Measurements from ENCODE around the gene MRPS34. TPM values are rescaled to one million over a fixed set of nuclear protein-coding genes. Genes with fewer than 3 reads are reported as not detected.

The MRPS34 gene
- total RNA-seq, 4 donors from 2014 or later, result 102 to 253 (median 121) TPM

- in situ Hi-C loops (cut with MboI; ENCODE audit: low pct_ligation_motif_present in 1 of 4, low pct_unique_long_range_greater_than_20kb in 1 of 4, low sequenced_read_pairs in 3 of 4) (no loop called here), intact Hi-C loops (cut with DNase I; ENCODE audit: low total_unique reads) (no loop called here)
- peaks cover 0 to 9% (median 6%) of the 10 kb centered on the region in 4 donors for H3K4me1 ChIP-seq
- no peak overlapping the region for H3K4me3 ChIP-seq
- WGBS, 2 donors (ENCODE audit: low coverage in 1 of 2), result 81% methylated on average over 24 of the region's 32 CpGs; no CpG with 5 or more reads in 1 of the 2 donors
- no peak overlapping the region for H3K27ac ChIP-seq
- H3K9me3 ChIP-seq, result peaks cover 0 to 6% of the 10 kb centered on the region in 2 donors
- TF ChIP-seq POLR2AphosphoS5 (IDR thresholded peaks at IDR 0.05) (no peak), EP300 (IDR thresholded peaks at IDR 0.05; ENCODE audit: low read depth) (no peak), CTCF (IDR thresholded peaks at IDR 0.05) (no peak), POLR2A (IDR thresholded peaks at IDR 0.05) (no peak)
- no peaks in the 10 kb centered on the region for H3K36me3 ChIP-seq
- H3K27me3 ChIP-seq, result no peaks in the 10 kb centered on the region
- DNase-seq, result no peak
These were observed 22.2 kb upstream of the MRPS34 start for GRCh38 chr16:1794908-1795666.

DNA sequence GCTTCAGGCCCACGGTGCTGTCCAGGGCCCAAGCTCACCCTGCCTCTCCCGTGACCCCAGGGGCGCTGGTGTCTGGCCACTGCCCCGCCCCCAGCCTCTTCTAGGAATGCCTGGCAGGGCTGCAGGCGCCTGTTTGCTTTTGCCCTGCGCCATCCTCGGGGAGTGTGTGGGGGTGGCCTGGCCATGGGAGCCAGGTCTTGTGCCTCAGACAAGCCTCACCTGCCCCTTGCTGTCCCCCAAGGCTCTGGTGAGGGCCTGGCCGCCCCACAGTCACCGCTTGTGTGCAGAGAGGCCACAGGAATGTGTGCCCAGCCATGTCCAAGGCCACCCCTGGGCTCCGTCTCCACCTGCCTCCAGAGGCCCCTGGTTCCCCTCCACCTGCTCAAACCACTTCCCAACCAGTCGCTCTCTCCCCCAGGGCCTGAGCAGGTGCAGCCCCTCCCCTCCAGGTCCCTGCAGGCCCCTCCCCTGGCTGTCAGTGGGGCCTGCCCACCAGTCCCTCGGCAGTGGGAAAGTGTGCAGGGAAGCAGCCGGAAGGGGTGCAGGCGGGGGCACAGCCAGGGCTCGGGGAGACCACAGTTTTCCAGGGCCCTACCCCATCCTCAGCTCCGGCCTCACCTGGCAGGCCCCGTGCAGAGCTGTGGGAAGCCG lies 21.4 kb upstream of the MRPS34 start:
- no peak overlapping the region for H3K27ac ChIP-seq
- in situ Hi-C loops (cut with MboI; ENCODE audit: low pct_ligation_motif_present in 1 of 4, low pct_unique_long_range_greater_than_20kb in 1 of 4, low sequenced_read_pairs in 3 of 4), result no loop called here
- H3K27me3 ChIP-seq, result no peaks in the 10 kb centered on the region
- no peak for TF ChIP-seq POLR2A (IDR thresholded peaks at IDR 0.05)
- TF ChIP-seq CTCF (IDR thresholded peaks at IDR 0.05), result no peak
- no peak for TF ChIP-seq POLR2AphosphoS5 (IDR thresholded peaks at IDR 0.05)
- no peak for TF ChIP-seq EP300 (IDR thresholded peaks at IDR 0.05; ENCODE audit: low read depth)
- intact Hi-C loops (cut with DNase I; ENCODE audit: low total_unique reads), result no loop called here
- DNase-seq, result no peak
- WGBS, 2 donors (ENCODE audit: low coverage in 1 of 2), result 69% methylated on average over 15 of the region's 18 CpGs; no CpG with 5 or more reads in 1 of the 2 donors
- peaks cover 0 to 6% of the 10 kb centered on the region in 2 donors for H3K9me3 ChIP-seq
- H3K4me3 ChIP-seq, result no peak overlapping the region
- peaks cover 0 to 9% (median 6%) of the 10 kb centered on the region in 4 donors for H3K4me1 ChIP-seq
- H3K36me3 ChIP-seq, result no peaks in the 10 kb centered on the region

DNA sequence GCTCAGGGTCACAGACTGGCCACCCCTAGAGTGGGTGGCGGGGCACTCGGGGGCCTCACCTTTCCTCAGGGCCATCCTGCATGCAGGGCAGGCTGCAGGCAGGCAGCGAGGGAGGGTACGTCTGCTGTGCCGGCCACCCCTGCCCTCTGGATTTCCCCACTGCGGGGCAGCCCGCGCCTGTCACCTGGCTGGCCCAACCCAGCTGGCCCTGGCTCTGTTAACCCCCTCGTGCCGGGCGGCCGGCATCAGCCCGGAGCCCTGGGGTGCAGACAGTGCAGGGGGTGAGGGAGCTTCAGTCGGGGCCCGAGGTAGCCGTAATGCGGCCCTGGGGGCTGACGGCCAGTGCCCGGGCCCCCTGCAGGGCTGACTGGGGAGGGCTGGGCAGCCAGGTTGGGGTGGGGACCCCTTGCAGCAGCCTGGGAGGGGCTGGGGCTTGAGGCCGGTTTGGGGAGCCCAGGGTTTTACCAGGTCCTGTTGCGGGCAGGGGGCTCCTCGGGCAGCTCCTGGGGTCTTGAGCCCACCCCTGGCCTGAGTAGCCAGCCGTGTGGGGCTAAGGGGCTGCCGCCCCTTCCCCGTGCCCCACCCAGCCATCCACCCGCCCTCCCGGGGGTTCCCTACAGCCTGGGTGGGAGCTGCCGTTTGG lies 20.8 kb upstream of the MRPS34 start, which contains the start of gene IGFALS:
TSS of gene IGFALS (minus strand) at position 128 of the 643 bp plus-strand sequence. CDS start at position 75, 53 bp downstream.
- H3K27ac ChIP-seq, result no peak within 1 kb of the TSS
- H3K27me3 ChIP-seq, result no peaks in the 10 kb centered on the region
- WGBS, 2 donors (ENCODE audit: low coverage in 1 of 2), result 41% methylated on average over 16 of the region's 28 CpGs; no CpG with 5 or more reads in 1 of the 2 donors
- no peak within 1 kb of the TSS for H3K4me3 ChIP-seq
- peaks cover 0 to 6% of the 10 kb centered on the region in 2 donors for H3K9me3 ChIP-seq
- no peaks in the 10 kb centered on the region for H3K36me3 ChIP-seq
- TF ChIP-seq CTCF (IDR thresholded peaks at IDR 0.05) (no peak), EP300 (IDR thresholded peaks at IDR 0.05; ENCODE audit: low read depth) (no peak), POLR2AphosphoS5 (IDR thresholded peaks at IDR 0.05) (no peak), POLR2A (IDR thresholded peaks at IDR 0.05) (no peak)
- no peak for DNase-seq
- in situ Hi-C loops (cut with MboI; ENCODE audit: low pct_ligation_motif_present in 1 of 4, low pct_unique_long_range_greater_than_20kb in 1 of 4, low sequenced_read_pairs in 3 of 4) (no loop called here), intact Hi-C loops (cut with DNase I; ENCODE audit: low total_unique reads) (no loop called here)
- peaks cover 0 to 9% (median 6%) of the 10 kb centered on the region in 4 donors for H3K4me1 ChIP-seq

All from transverse colon (tissue), 4 donors.